ENCODE measurements around the gene CDC42BPG.

CDC42BPG gene

GRCh38 chr11:64865286-64866172 lies 21.1 kb upstream of the CDC42BPG start:
- TF ChIP-seq CTCF (IDR thresholded peaks at IDR 0.05), result no peak

GRCh38 chr11:64864473-64865285 lies 20.2 kb upstream of the CDC42BPG start:
- TF ChIP-seq CTCF (IDR thresholded peaks at IDR 0.05), result no peak

- no peak for TF ChIP-seq CTCF (IDR thresholded peaks at IDR 0.05)
Measured at GRCh38 chr11:64864135-64864472, 19.7 kb upstream of the CDC42BPG start.

GRCh38 chr11:64863391-64864060 lies 19.1 kb upstream of the CDC42BPG start:
- TF ChIP-seq CTCF (IDR thresholded peaks at IDR 0.05), result no peak

- TF ChIP-seq CTCF (IDR thresholded peaks at IDR 0.05), result no peak
Measured at GRCh38 chr11:64862987-64863390, 18.5 kb upstream of the CDC42BPG start.

GRCh38 chr11:64861227-64861975 lies 16.9 kb upstream of the CDC42BPG start:
- no peak for TF ChIP-seq CTCF (IDR thresholded peaks at IDR 0.05)
